ENCODE results near the gene P3H1.

- TF ChIP-seq CTCF (IDR thresholded peaks at IDR 0.05) (no peak), POLR2A (IDR thresholded peaks at IDR 0.05) (no peak)
These were observed 35.1 kb upstream of the P3H1 start for GRCh38 chr1:42801832-42802473.

Measured in esophagus squamous epithelium (tissue), 4 donors.